Adrenal gland (tissue), 12 donors: ENCODE data around the gene C9orf40. TPM values are rescaled to one million over a fixed set of nuclear protein-coding genes. Genes with fewer than 3 reads are reported as not detected.

ENCODE experiments used
- DNase-seq, 7 donors: peaks; one replicate each; pipeline ENCODE4 v3.0.0-alpha.2; 2019 to 2020
- H3K27ac ChIP-seq, 5 donors: fragments of 200-600 bp; sonication (generic) in 4 of 5; 1 replicate in 3 of 5; 2 replicates in 2 of 5; pipeline versions ENCODE4 v1.5.1 to v1.8.0; 2016 to 2020; ENCODE audit warnings: mild to moderate bottlenecking in 1 of 5
- H3K27me3 ChIP-seq: fragments of 200-600 bp; 2 replicates; pipeline ENCODE4 v1.8.0; 2021
- H3K36me3 ChIP-seq, 2 donors: fragments of 200-600 bp; replicated peaks in 1 of 2; 1 replicate in 1 of 2; 2 replicates in 1 of 2; pipeline versions ENCODE4 v1.5.1 to v1.8.0; 2018 to 2022
- H3K4me1 ChIP-seq, 2 donors: fragments of 200-600 bp; replicated peaks in 1 of 2; 1 replicate in 1 of 2; 2 replicates in 1 of 2; pipeline versions ENCODE4 v1.5.1 to v1.8.0; 2018 to 2021
- H3K4me3 ChIP-seq, 4 donors: fragments of 200-600 bp; sonication (generic) in 3 of 4; one replicate each; pipeline ENCODE4 v1.5.1; 2016 to 2018
- H3K9me3 ChIP-seq, 3 donors: fragments of 200-600 bp; sonication (generic) in 1 of 3; replicated peaks in 1 of 3; 1 replicate in 2 of 3; 2 replicates in 1 of 3; pipeline versions ENCODE4 v1.5.1 to v1.8.0; 2016 to 2021
- CTCF ChIP-seq, 6 experiments: fragments of 450-650 bp in 4 of 6; fragments of 200-600 bp in 2 of 6; sonication (generic) in 1 of 6; IDR thresholded peaks; 1 replicate in 5 of 6; 2 replicates in 1 of 6; pipeline versions ENCODE4 v1.5.1 to v1.8.0; 2016 to 2021; ENCODE audit warnings: antibody characterized with exemption in 6 of 6, mild to moderate bottlenecking in 2 of 6, moderate library complexity in 1 of 6
- POLR2A ChIP-seq, 2 donors: fragments of 450-650 bp; IDR thresholded peaks; one replicate each; pipeline ENCODE4 v1.6.1; 2017; ENCODE audit warnings: antibody characterized with exemption in 2 of 2, mild to moderate bottlenecking in 2 of 2, moderate library complexity in 1 of 2
- WGBS, 4 donors: extraction: QIAGEN DNeasy Blood & Tissue Kit in 2 of 4; methylation state at CpG; one replicate each; pipeline versions ENCODE4 v1.1.5 to v1.1.7; 2013 to 2017; 5-methylcytosine and 5-hydroxymethylcytosine counted together
- intact Hi-C, 2 donors: fragments of 100-400 bp; cut with DNase I; formaldehyde crosslinking; loops; one replicate each; pipeline versions ENCODE4 v1.14.1 to v1.15.0; 2022 to 2023
- polyA plus RNA-seq, 3 donors: library from polyadenylated mRNA; stranded (reverse); fragments of 200-250 nt in 2 of 3; fragments of 350-450 nt in 1 of 3; fragmentation: Illumina TruSeq in 1 of 3; extraction: RNeasy Lipid Tissue Mini Kit (QIAGEN cat#74804) in 1 of 3; gene quantifications; one replicate each; pipeline ENCODE4 v1.2.3, GENCODE V29; 2013 to 2014
- total RNA-seq, 9 donors: library from RNA; depleted of rRNA in 4 of 9; stranded (reverse); fragments of >200 nt in 4 of 9; fragments of 120-200 nt in 1 of 9; fragmentation: NEBNext Ultra II Directional in 1 of 9; extraction: Animal tissue kit (Norgen Biotek cat#: 25700) in 1 of 9; gene quantifications; one replicate each; pipeline versions ENCODE4 v1.1.0 to v1.2.4, GENCODE V29; 2013 to 2023
- donor health status: healthy with polysubstance abuse.
- donor health status: Bipolar disorder and iron deficiency.
- donor health status: DM: yes; HTN: yes; CAD: no.
- donor health status: DM: no; HTN: no; CAD: no.
- donor health status: DM: no; HTN: no; CAD: no.
- donor health status: DM: yes; HTN: yes; CAD: no.

C9orf40 gene
- total and polyA plus RNA-seq, 12 donors, result 1.4 to 4.6 (median 2.4) TPM

- H3K4me1 ChIP-seq, result no peaks in the 10 kb centered on the region
- 93 to 99% (median 96%) methylated on average over 5 of the region's 5 CpGs for WGBS, 4 donors
- no peak for DNase-seq
- no peak for TF ChIP-seq CTCF (IDR thresholded peaks at IDR 0.05)
- TF ChIP-seq POLR2A (IDR thresholded peaks at IDR 0.05), result no peak
- no peak overlapping the region for H3K27ac ChIP-seq
- H3K27me3 ChIP-seq, result no peaks in the 10 kb centered on the region
- no peaks in the 10 kb centered on the region for H3K9me3 ChIP-seq
- H3K4me3 ChIP-seq, result no peak overlapping the region
- intact Hi-C loops, result no loop called here
- H3K36me3 ChIP-seq, result no peaks in the 10 kb centered on the region
These were observed 22.8 kb upstream of the C9orf40 start for GRCh38 chr9:74975538-74975937.

- no peak overlapping the region for H3K27ac ChIP-seq
These were observed 21.8 kb upstream of the C9orf40 start for GRCh38 chr9:74974558-74974957.

GRCh38 chr9:74973714-74974113, 21.0 kb upstream of the C9orf40 start:
- Histone ChIP-seq H3K27ac (no peak overlapping the region), H3K36me3 (no peaks in the 10 kb centered on the region), H3K9me3 (no peaks in the 10 kb centered on the region), H3K4me3 (no peak overlapping the region), H3K4me1 (no peaks in the 10 kb centered on the region), H3K27me3 (no peaks in the 10 kb centered on the region)
- TF ChIP-seq CTCF (IDR thresholded peaks at IDR 0.05), result no peak
- TF ChIP-seq POLR2A (IDR thresholded peaks at IDR 0.05), result no peak
- DNase-seq, result no peak
- intact Hi-C loops, result no loop called here

More at GRCh38 chr9:74974558-74974957, 21.8 kb upstream of the C9orf40 start:
- no peak for DNase-seq
- H3K4me3 ChIP-seq, result no peak overlapping the region
- intact Hi-C loops, result no loop called here
- no peaks in the 10 kb centered on the region for H3K36me3 ChIP-seq
- 87 to 100% (median 92%) methylated on average over 1 of the region's 1 CpG for WGBS, 4 donors
- H3K9me3 ChIP-seq, result no peaks in the 10 kb centered on the region
- no peaks in the 10 kb centered on the region for H3K4me1 ChIP-seq
- TF ChIP-seq CTCF (IDR thresholded peaks at IDR 0.05) (no peak), POLR2A (IDR thresholded peaks at IDR 0.05) (no peak)
- H3K27me3 ChIP-seq, result no peaks in the 10 kb centered on the region

GRCh38 chr9:74963056-74963455, 10.3 kb upstream of the C9orf40 start:
- TF ChIP-seq POLR2A (IDR thresholded peaks at IDR 0.05), result no peak
- no peak for TF ChIP-seq CTCF (IDR thresholded peaks at IDR 0.05)
- no peaks in the 10 kb centered on the region for H3K9me3 ChIP-seq
- H3K4me1 ChIP-seq, result no peaks in the 10 kb centered on the region
- intact Hi-C loops, result no loop called here
- H3K27ac ChIP-seq, result no peak overlapping the region
- WGBS, 4 donors, result 92 to 99% (median 99%) methylated on average over 2 of the region's 2 CpGs
- no peaks in the 10 kb centered on the region for H3K36me3 ChIP-seq
- H3K27me3 ChIP-seq, result no peaks in the 10 kb centered on the region
- no peak overlapping the region for H3K4me3 ChIP-seq
- no peak for DNase-seq
